NCI-H146 (cell line): ENCODE results near the gene ATP5F1A.

Source experiments
- DNase-seq: peaks from one replicate; lab custom pipeline; 2025; lab: John Stamatoyannopoulos, UW

Gene ATP5F1A

DNA sequence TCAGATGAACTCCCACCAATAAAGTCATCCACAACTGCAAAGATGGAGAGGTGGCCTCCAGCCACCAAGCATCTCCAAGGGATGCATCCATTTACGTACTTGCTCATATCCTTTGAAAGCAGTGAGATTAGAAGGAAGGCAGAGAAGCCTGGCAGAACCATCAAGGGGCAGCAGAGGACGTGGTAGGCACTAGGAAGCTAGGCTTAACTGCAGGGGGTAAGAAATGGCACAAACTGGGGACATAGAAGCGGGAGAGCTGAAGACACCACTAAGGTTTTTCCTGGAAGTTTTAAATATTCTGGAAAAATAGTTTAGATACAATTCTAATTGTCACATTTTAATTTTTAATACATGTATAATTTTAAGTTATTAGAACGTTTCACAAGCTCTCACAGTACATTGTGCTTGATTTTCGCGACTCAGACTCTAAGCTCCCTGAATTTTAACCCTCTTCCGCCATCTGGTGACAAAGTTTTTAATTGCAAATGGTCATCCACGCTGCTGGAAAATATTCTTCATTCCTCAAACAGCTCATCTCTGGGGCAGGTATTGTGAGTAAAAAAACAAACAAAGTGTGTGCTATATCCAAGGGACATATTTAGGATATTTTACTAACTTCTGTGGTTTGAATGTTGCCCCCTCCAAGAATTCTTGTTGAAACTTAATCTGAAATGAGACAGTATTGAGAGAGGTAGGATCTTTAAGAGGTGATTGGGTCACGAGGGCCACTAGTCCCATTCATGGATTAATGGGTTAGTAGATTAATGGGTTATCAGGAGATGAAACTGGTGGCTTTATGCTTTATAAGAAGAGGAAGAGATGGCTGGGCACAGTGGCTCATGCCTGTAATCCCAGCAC is 24.4 kb downstream of the ATP5F1A start:
- DNase-seq: peak; percentile 76

DNA sequence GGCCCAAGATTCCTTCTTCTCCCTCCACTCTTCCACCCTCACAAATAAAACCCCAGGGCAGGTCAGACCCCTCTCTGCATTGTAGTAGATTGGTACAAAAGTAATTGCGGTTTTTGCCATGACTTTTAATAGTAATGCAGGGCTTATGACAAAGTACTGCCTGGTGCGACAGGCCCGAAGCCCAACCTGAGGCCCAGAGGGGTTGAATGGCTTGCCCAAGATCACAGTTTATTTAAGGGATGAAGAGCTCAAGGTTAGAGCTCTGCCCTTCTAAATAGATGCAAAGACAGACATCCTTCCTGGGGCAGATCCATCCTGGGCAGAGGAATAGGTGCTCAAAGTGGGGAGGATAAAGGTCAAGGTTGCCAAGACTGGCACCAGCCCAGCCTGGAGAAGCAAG is 25.1 kb downstream of the ATP5F1A start:
- DNase-seq: no peak

- DNase-seq: no peak
These were observed 25.7 kb downstream of the ATP5F1A start for GRCh38 chr18:46072376-46072867.

DNA sequence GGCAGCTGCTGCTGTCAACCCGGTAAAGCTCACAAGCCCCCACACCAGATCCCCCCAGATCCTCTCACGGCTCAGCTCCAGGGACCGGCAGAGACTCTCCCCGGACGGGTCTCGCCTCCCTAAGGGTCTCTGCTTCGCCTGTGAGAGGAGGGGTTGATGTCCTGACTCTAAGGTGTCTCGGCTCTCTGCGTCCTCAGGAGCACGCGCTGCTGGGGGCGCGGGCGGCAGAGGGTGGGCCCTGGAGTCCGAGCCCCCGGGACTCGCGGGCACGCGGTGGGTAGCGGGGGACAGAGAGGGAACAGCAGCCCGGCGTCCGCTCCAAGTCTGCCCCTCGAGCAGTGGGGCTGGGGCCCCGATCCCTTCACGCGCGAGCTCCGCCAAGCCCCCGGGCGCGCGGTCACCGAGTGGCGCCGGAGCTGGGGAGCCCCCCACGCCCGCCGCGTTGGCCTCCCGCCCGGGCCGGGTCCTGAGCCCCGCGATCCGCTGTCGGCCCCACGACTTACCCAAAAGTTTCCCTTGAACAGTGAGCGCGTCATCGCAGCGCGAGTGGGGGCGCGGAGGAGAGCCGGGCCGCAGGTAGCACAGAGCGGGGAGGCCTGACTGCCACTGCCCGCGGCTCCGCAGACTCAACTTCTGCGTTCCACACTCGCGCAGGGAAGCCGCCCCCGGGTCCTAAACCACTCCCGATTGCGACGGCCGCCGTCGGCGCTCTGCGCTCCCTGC is 26.3 kb downstream of the ATP5F1A start, which contains the start of gene PSTPIP2:
Gene PSTPIP2, minus strand, starts transcription at position 608 of the 723 bp plus-strand sequence. Its CDS starts 72 bp downstream, at position 536.
- DNase-seq: peak; percentile 75

DNA sequence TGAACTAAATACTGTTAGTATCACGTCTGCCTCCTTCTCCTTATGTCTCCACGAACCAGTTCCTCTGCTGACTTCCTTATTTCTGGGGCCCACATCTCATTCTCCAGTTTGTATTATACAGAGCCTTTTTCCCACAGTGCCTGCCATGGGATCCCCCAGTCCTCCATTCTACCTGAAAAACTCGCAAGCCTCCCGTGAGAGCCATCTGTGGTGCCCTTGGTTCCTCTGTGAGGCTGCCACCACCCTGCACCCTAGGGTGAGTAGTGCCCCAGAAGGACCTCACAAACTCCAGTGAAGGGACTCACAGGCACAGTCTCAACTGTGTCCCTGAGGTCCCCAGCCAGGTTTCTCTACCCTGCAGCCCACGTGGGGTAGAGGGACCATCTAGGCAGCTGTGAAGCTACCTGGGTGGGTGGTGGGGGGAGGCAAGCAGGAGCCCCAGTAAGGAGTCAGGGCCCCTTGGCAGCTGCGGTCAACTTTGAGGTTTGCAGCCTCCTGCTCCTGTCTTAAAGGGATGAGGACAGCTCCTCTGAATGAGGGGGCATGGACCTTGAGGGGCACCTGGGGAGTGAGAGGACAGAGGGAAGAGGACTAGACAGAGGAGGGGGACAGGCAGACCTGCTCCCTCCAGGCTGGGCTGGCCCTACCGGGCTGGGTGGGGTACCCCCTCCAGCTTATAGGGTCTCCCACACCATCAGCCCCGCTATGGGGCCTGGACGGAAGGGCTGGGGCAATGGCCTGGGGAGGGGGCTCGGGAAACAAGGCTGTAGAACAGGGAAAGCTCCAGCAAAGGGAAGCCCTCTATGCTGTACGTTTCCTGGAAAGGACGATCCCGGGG is 27.1 kb downstream of the ATP5F1A start:
- DNase-seq: no peak

DNA sequence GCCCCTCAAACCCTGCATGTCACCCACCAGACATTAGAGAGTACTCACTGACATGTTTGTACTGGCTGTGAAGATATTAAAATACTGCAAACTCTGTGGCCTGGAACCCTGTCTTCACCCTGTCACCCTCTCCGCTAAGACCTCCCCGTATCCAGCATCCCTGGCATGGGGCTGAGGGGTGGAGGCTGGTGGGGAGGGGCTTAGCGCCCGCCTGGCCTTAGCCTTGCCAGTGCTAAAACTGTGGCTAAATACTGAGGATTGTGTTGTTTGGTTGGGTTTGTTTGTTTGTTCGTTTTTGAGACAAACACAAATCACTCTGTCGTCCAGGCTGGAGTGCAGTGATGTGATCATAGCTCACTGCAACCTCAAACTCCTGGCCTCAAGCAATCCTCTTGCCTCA is 27.9 kb downstream of the ATP5F1A start:
- DNase-seq: no peak

GRCh38 chr18:46069524-46069923 is 28.6 kb downstream of the ATP5F1A start:
- no peak for DNase-seq

GRCh38 chr18:46068763-46069162 is 29.3 kb downstream of the ATP5F1A start:
- DNase-seq: no peak

GRCh38 chr18:46067438-46068007 is 30.6 kb downstream of the ATP5F1A start:
- DNase-seq: peak; percentile 22

DNA sequence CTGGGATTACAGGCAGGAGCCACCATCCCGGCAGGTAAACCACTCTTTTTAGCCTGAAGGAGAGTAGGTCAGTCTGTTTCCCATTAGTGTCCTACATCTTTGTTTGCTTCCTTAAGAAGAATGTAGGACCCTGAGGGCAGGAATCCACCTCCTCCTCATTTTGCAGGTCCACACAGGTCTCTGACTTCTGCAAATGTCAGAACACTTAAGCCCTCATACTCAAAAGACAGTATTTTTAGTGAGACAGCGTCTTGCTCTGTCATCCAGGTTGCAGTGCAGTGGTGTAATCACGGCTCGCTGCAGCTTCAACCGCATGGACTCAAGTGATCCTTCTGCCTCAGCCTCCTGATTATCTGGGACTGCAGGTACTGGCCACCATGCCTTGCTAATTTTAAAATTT is 35.3 kb downstream of the ATP5F1A start:
- DNase-seq: no peak

- no peak for DNase-seq
These were observed 36.3 kb downstream of the ATP5F1A start for GRCh38 chr18:46061796-46062195.

GRCh38 chr18:46061387-46061786 is 36.7 kb downstream of the ATP5F1A start:
- DNase-seq: no peak

DNA sequence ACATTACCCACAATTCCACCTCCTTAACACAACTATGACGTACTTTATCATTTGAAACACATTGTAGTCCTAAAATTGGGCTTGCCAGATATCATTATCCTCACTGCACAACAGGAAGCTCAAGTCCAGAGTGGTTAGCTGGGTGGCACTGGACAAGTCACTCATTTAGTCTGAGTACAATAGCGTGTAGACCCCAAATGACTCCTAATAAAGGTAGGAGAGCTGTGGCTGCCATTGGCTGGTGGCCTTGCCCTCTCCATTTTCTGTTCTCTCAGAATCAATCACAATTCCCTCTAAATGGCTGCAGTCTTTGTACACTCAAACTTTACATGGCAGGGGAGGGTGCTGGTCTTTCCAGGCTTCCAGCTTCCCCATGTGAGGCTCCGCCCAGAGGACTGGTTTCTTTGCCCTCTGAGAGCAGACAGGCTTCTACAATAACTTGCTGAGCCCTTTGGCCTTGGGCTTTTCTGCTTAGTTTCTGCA is 37.7 kb downstream of the ATP5F1A start:
- DNase-seq: no peak

GRCh38 chr18:46055838-46056230 is 42.3 kb downstream of the ATP5F1A start:
- DNase-seq: no peak

DNA sequence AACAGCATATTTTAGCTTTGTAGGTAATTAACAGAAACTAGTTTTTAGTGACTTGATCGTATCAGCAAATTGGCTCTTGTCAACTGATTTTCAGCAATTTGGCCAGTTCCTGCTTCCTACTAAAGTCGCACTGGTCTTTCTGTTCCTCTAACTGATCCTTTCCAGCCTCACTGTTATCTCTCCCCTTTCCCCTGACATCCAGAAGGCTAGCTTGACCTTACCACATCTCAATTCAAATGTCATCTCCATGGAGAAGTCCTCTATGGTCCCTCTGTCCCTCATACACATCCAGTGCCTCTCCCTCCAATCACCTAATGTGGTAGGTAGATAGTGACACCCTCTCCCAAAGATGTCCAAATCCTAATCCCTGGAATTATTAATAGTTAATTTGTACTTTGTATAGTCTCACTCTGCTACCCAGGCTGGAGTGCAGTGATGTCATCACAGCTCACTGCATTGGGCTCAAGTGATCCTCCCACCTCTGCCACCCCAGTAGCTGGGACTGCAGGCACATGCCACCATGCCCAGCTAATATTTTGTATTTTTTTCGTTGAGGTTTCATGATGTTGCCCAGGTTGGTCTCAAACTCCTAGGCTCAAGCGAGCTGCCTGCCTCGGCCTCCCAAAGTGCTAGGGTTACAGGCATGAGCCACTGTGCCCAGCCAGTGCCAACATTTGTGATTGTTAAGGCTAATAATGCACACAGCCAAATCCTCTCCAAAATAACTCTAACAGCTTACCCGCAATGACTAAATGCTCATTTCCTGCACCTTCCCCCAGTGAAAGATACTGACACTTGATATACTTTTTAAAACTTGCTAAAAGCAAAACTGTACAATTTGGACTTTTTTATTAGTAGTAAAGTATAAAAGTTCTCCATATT is 42.9 kb downstream of the ATP5F1A start:
- DNase-seq: no peak

DNA sequence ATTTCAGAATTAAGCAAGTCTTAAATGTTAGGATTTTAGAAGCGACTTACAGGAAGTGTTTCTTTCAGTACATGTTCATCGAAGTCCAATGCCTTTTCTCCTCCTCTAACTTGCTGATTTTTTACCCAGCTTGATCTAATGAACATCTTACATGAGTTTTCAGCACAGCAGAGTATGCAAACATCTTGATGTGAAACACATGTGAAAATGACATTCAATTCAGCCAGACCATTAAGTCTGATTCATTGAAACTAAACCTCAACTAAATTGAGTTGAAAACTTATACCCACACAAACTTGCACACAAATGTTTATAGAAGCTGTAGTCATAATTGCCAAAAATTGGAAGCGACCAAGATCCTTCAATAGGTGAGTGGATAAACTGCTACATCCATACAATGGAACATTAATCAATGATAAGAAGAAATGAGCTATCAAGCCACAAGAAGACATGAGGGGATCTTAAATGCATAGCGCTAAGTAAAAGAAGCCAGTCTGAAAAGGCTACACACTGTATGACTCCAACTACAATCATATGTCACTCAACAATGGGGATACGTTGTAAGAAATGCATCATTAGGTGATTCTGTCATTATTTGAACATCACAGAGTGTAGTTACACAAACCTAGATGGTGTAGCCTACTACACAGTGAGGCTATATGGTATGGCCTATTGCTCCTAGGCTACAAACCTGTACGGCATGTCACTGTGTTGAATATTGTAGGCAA is 44.6 kb downstream of the ATP5F1A start:
- DNase-seq: no peak

GRCh38 chr18:46051731-46052461 is 46.2 kb downstream of the ATP5F1A start:
- no peak for DNase-seq

GRCh38 chr18:46050268-46050667 is 47.8 kb downstream of the ATP5F1A start:
- DNase-seq: no peak

- no peak for DNase-seq
These were observed 49.5 kb downstream of the ATP5F1A start for GRCh38 chr18:46048641-46049040.
